ENCODE measurements around the gene ADARB2.

DNA sequence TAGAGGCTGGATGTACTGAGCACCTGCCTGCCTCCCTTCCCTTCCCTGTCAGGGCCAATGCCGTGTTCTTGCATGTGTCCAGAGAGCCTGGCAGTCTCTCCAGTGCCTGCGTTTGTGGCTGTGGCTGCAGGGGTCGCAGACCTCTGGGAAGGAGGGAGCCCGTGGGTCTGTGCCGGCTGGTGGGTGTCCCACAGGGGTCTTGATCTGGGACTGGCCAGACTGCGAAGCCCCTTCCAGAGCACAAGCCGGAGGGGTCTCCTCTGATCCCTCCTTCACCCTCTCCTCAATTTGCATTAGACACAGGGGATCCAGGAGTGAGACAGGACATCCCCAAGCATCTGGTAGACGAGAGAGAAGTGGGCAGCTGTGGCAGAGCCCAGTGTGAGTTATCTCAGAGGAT, 199.2 kb downstream of the ADARB2 start:
- TF ChIP-seq EZH2 (IDR thresholded peaks at IDR 0.05; ENCODE audit: insufficient read depth, poor library complexity, severe bottlenecking) (no peak), EZH2phosphoT487 (IDR thresholded peaks at IDR 0.05; ENCODE audit: insufficient read depth, low read depth) (no peak)
